Glutamatergic neuron (in vitro differentiated cells): Measurements from ENCODE around the gene C1D. TPM values are rescaled to one million over a fixed set of nuclear protein-coding genes. Genes with fewer than 3 reads are reported as not detected.
"Not testable (repeated sequence)": the region's sequence is repeated elsewhere in the genome, so short reads cannot be mapped to it uniquely, and the experiment has no call there.

Experiments
- DNase-seq: peaks from one replicate; pipeline ENCODE4 v3.0.0; 2022
- H3K27ac Mint-ChIP-seq: one replicate; pipeline ENCODE4 v1.8.0; 2020; ENCODE audit warnings: mild to moderate bottlenecking, mixed read lengths, inconsistent platforms; ENCODE audit not compliant: unreplicated experiment
- H3K27me3 Mint-ChIP-seq: one replicate; pipeline ENCODE4 v1.8.0; 2020; ENCODE audit warnings: mild to moderate bottlenecking, moderate library complexity, mixed read lengths, inconsistent platforms; ENCODE audit not compliant: unreplicated experiment
- H3K36me3 Mint-ChIP-seq: one replicate; pipeline ENCODE4 v1.8.0; 2020; ENCODE audit warnings: mild to moderate bottlenecking, mixed read lengths, inconsistent platforms; ENCODE audit not compliant: unreplicated experiment
- H3K4me1 Mint-ChIP-seq: one replicate; pipeline ENCODE4 v1.8.0; 2020; ENCODE audit warnings: mild to moderate bottlenecking, low read depth, mixed read lengths, inconsistent platforms; ENCODE audit not compliant: unreplicated experiment
- H3K4me3 Mint-ChIP-seq: one replicate; pipeline ENCODE4 v1.8.0; 2020; ENCODE audit warnings: mild to moderate bottlenecking, mixed read lengths, inconsistent platforms; ENCODE audit not compliant: unreplicated experiment
- H3K9me3 Mint-ChIP-seq: one replicate; pipeline ENCODE4 v1.8.0; 2020; ENCODE audit warnings: mild to moderate bottlenecking, moderate library complexity, mixed read lengths, inconsistent platforms; ENCODE audit not compliant: unreplicated experiment
- CTCF ChIP-seq: fragments of 200-600 bp; sonication (generic); IDR thresholded peaks from one replicate; pipeline ENCODE4 v1.5.0; 2021; ENCODE audit not compliant: partially characterized antibody, unreplicated experiment
- total RNA-seq: library from RNA; stranded (reverse); fragmentation: NEBNext Ultra II Directional; extraction: Animal tissue kit (Norgen Biotek cat#: 25700); gene quantifications from one replicate; pipeline ENCODE4 v1.2.1, GENCODE V29; 2021; ENCODE audit not compliant: unreplicated experiment

Gene C1D
- total RNA-seq, 1 donor from 2014 or later, result 16.8 TPM

- Mint-ChIP-seq H3K36me3 (peaks cover 8% of the 10 kb centered on the region), H3K4me3 (no peak overlapping the region), H3K27me3 (peaks cover 3% of the 10 kb centered on the region), H3K27ac (no peak overlapping the region), H3K9me3 (peaks cover under 1% of the 10 kb centered on the region), H3K4me1 (no peaks in the 10 kb centered on the region)
- TF ChIP-seq CTCF, result no peak
- no peak for DNase-seq
Observed at GRCh38 chr2:67997903-67998302, 64.9 kb downstream of the C1D start.

- DNase-seq, result no peak
- H3K27me3 Mint-ChIP-seq, result peaks cover 3% of the 10 kb centered on the region
- TF ChIP-seq CTCF, result no peak
Observed at GRCh38 chr2:67997528-67997900, 65.3 kb downstream of the C1D start.

GRCh38 chr2:67996772-67997527 is 65.9 kb downstream of the C1D start:
- Mint-ChIP-seq H3K4me3 (no peak overlapping the region), H3K36me3 (peaks cover 8% of the 10 kb centered on the region), H3K9me3 (no peaks in the 10 kb centered on the region), H3K4me1 (no peaks in the 10 kb centered on the region), H3K27ac (no peak overlapping the region), H3K27me3 (peaks cover 2% of the 10 kb centered on the region)
- no peak for TF ChIP-seq CTCF
- no peak for DNase-seq

More at GRCh38 chr2:67997528-67997900, 65.3 kb downstream of the C1D start:
- H3K9me3 Mint-ChIP-seq, result no peaks in the 10 kb centered on the region
- H3K27ac Mint-ChIP-seq, result no peak overlapping the region
- no peaks in the 10 kb centered on the region for H3K4me1 Mint-ChIP-seq
- H3K36me3 Mint-ChIP-seq, result peaks cover 8% of the 10 kb centered on the region
- H3K4me3 Mint-ChIP-seq, result no peak overlapping the region

- Mint-ChIP-seq H3K36me3 (peaks cover 8% of the 10 kb centered on the region), H3K27ac (no peak overlapping the region), H3K4me1 (no peaks in the 10 kb centered on the region), H3K9me3 (no peaks in the 10 kb centered on the region), H3K4me3 (no peak overlapping the region), H3K27me3 (no peaks in the 10 kb centered on the region)
- no peak for DNase-seq
- no peak for TF ChIP-seq CTCF
Observed at GRCh38 chr2:67994716-67995115, 68.1 kb downstream of the C1D start.

GRCh38 chr2:67994069-67994468 is 68.7 kb downstream of the C1D start:
- H3K4me1 Mint-ChIP-seq, H3K4me3 Mint-ChIP-seq, H3K27ac Mint-ChIP-seq, H3K9me3 Mint-ChIP-seq, DNase-seq, H3K36me3 Mint-ChIP-seq, H3K27me3 Mint-ChIP-seq: not testable (repeated sequence)
